NB4 (cell line): ENCODE data around the gene STK32B.

Experiments used
- DNase-seq: peaks from one replicate; pipeline ENCODE4 v3.0.0; 2010; ENCODE audit warnings: low read depth
- H3K4me3 ChIP-seq: one replicate; pipeline ENCODE4 v1.5.1; 2011; ENCODE audit warnings: mild to moderate bottlenecking, low read depth, low read length, moderate library complexity
- MYC ChIP-seq: IDR thresholded peaks from 2 replicates; pipeline ENCODE4 v1.6.1; 2011; ENCODE audit warnings: low read depth, low read length
- POLR2A ChIP-seq: IDR thresholded peaks from 2 replicates; pipeline ENCODE4 v1.6.1; 2011; ENCODE audit warnings: mild to moderate bottlenecking; ENCODE audit not compliant: insufficient read length; ENCODE audit errors: extremely low read depth
- TF ChIP-seq, protein P1 (sequence below): IDR thresholded peaks from 2 replicates; pipeline ENCODE4 v1.6.1; 2011; ENCODE audit warnings: low read depth, low read length
- TF ChIP-seq, protein P2 (sequence below): IDR thresholded peaks from one replicate; pipeline ENCODE4 v1.5.1; 2012; ENCODE audit warnings: low read depth, low read length

STK32B gene

DNA sequence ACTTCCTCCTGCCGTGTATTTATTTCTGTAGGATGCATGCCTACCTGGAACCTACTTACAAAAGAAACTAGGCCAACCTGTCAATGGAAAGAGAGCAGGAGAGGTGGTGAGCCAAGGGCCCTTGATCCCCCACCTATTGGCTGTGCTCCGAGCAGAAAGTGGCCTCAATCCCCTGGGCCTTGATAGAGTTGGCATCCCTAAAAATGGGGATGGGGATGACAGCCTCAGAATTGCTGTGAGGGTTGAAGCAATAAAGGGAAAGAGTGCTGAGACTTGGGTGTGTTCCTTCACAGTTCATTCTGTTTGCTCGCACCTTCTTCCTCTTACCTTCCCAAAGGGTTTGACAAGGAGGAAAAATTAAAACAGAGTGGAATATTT, 314.7 kb downstream of the STK32B start:
- TF ChIP-seq, protein P1, sequence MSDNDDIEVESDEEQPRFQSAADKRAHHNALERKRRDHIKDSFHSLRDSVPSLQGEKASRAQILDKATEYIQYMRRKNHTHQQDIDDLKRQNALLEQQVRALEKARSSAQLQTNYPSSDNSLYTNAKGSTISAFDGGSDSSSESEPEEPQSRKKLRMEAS = no peak
- no peak for TF ChIP-seq MYC
- no peak for DNase-seq
- H3K4me3 ChIP-seq = no peak overlapping the region

DNA sequence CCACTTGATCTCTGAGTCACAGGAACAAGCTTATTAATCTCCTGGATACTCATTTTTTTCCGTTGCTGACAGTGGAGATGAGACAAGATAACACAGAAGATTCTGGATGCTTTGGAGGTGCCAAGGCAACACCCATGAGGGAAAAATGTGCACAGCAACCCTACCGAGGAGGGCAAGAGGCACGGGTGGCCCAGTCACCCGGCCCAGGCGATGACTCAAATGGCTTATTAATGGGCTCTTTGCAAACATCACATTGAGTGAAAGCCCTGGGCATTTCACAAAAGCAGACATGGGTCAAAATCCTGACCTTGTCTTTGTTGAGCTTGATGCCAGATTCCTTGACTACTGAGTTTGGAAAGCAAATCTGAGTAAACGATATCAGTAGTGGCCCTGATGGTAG, 315.1 kb downstream of the STK32B start:
- TF ChIP-seq MYC (no peak), POLR2A (no peak)
- TF ChIP-seq, protein P2, sequence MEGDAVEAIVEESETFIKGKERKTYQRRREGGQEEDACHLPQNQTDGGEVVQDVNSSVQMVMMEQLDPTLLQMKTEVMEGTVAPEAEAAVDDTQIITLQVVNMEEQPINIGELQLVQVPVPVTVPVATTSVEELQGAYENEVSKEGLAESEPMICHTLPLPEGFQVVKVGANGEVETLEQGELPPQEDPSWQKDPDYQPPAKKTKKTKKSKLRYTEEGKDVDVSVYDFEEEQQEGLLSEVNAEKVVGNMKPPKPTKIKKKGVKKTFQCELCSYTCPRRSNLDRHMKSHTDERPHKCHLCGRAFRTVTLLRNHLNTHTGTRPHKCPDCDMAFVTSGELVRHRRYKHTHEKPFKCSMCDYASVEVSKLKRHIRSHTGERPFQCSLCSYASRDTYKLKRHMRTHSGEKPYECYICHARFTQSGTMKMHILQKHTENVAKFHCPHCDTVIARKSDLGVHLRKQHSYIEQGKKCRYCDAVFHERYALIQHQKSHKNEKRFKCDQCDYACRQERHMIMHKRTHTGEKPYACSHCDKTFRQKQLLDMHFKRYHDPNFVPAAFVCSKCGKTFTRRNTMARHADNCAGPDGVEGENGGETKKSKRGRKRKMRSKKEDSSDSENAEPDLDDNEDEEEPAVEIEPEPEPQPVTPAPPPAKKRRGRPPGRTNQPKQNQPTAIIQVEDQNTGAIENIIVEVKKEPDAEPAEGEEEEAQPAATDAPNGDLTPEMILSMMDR = no peak
- TF ChIP-seq, protein P1 = no peak
- H3K4me3 ChIP-seq = no peak overlapping the region
- no peak for DNase-seq

DNA sequence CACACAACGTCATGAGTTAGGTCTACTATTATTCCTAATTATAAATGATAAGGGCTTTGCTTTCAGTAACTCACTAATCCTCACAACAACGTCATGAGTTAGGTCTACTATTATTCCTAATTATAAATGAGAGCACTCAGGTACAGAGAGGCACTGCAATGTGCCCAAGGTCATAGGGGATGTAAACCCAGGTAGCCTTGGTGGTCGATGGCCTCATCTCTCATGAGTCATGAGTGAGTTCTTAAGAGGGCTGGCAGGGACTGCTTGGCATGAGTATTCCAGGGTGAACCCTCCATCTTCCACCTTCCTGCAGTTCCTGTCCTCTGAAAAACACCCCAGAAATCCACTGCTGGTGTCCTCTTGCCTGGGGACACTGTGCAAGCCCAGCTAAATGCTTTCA, 317.1 kb downstream of the STK32B start:
- DNase-seq = no peak
- TF ChIP-seq MYC (no peak), POLR2A (no peak)
- TF ChIP-seq, protein P2 = no peak
- TF ChIP-seq, protein P1 = no peak
- H3K4me3 ChIP-seq = no peak overlapping the region

DNA sequence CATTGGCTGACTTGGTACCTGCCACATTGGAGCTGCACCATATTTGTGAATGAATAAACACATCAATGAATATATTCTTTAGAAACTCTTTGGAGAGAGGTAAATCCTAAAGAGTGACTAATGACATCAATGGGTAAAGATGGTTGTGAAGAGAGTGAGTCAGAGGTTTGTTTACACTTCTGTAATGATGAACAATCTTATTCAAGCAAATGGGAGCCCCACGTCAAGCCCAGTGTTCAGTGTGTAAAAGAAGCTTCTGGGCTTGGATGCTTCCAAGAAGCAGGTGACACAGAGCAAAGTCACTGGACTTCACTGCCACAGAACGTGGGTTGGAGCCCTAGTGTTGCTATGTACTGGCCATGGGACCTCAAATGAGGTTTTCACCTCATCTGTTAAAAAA, 319.0 kb downstream of the STK32B start:
- no peak for DNase-seq
- H3K4me3 ChIP-seq = no peak overlapping the region
- TF ChIP-seq, protein P2 = no peak
- TF ChIP-seq POLR2A (no peak), MYC (no peak)
- TF ChIP-seq, protein P1 = no peak

DNA sequence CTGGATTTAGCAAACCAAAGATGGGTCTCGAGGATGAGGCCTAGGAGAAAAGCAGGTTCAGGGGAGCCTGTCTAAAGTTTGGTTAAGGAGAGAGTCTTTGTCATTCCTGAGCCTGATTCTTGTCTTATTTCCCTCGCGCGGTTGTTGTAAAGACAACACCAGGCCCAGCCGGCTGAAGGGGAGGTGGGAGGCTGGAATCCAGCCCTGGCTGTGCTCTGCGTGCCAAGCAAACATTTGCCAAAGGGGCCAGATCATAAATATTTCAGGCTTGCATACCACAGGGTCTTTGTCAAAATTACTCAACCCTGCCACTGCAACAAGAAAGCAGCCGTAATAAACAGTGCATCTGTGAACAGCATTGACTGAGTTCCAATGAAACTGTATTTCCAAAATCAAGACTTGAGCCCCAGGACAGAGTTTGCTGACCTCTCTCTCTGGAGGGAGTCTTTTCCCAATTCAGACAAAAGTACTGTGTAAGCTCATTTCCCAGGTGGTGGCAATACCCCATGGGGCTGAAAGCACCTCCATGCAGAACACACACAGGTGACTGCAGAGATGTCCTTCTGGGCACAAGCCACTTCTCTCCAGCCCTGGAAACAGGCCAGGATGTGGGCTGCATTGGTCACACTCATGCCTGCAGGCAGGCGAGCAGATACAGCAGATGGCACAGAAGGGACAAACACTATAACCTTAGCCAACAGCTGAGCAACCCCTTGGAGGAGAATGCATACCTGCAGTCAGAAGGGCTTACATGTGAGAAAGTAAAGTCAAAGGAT, 320.3 kb downstream of the STK32B start:
- TF ChIP-seq POLR2A = no peak
- TF ChIP-seq MYC = no peak
- TF ChIP-seq, protein P2 = no peak
- H3K4me3 ChIP-seq = no peak overlapping the region
- DNase-seq = no peak

DNA sequence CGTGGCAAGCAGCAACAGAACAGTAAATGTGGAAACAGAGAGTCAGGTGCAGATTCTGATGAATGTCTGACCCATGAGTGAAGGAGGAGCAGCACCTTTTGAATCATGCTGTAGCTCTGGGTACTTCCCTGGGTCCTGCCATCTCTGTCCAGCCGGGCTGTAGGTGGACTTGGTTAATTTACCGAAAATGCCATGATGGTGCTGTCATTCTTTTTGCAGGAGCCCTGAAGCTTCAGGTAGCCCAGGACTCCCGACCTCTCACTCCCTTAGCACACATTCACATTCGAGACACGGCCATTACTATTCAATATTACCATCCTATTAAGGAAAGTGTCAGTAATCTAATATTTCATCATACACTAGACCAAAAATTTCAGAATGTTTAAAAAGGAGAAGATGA, 320.9 kb downstream of the STK32B start:
- TF ChIP-seq MYC = no peak
- no peak for TF ChIP-seq POLR2A
- TF ChIP-seq, protein P2 = no peak
- TF ChIP-seq, protein P1 = no peak
- no peak overlapping the region for H3K4me3 ChIP-seq
- DNase-seq = no peak
